Esophagus muscularis mucosa (tissue), 3 donors: ENCODE data around the gene MCRIP2.

Experiments
- POLR2A ChIP-seq: fragments of 450-650 bp; IDR thresholded peaks from one replicate; pipeline ENCODE4 v1.6.1; 2017; ENCODE audit warnings: antibody characterized with exemption, moderate library complexity, mild to moderate bottlenecking, low read depth
- TF ChIP-seq, protein P1 (sequence below), 3 experiments: fragments of 200-600 bp in 2 of 3; fragments of 450-650 bp in 1 of 3; sonication (generic) in 2 of 3; IDR thresholded peaks; one replicate each; pipeline ENCODE4 v1.5.1; 2017 to 2019; ENCODE audit warnings: antibody characterized with exemption in 3 of 3, mild to moderate bottlenecking in 2 of 3, moderate library complexity in 1 of 3

DNA sequence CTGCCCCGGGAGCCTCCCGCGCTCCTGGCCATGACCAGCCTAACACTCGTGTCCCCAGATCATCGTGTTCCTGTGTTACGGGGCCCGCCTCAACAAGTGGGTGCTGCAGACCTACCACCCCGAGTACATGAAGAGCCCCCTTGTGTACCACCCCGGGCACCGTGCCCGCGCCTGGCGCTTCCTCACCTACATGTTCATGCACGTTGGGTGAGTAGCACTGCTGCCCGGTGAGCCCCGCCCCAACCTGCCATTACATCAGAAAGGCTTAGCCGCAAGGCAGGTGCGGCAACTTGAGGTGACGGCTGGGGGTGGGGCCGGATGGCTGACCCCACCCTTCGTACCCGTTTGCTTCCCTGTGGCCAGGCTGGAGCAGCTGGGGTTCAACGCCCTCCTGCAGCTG is 35.3 kb downstream of the MCRIP2 start:
- TF ChIP-seq, protein P1, sequence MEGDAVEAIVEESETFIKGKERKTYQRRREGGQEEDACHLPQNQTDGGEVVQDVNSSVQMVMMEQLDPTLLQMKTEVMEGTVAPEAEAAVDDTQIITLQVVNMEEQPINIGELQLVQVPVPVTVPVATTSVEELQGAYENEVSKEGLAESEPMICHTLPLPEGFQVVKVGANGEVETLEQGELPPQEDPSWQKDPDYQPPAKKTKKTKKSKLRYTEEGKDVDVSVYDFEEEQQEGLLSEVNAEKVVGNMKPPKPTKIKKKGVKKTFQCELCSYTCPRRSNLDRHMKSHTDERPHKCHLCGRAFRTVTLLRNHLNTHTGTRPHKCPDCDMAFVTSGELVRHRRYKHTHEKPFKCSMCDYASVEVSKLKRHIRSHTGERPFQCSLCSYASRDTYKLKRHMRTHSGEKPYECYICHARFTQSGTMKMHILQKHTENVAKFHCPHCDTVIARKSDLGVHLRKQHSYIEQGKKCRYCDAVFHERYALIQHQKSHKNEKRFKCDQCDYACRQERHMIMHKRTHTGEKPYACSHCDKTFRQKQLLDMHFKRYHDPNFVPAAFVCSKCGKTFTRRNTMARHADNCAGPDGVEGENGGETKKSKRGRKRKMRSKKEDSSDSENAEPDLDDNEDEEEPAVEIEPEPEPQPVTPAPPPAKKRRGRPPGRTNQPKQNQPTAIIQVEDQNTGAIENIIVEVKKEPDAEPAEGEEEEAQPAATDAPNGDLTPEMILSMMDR (IDR thresholded peaks at IDR 0.05), result no peak
- no peak for TF ChIP-seq POLR2A
